K562 (cell line): ENCODE results near the gene DUSP21. TPM values are rescaled to one million over a fixed set of nuclear protein-coding genes. Genes with fewer than 3 reads are reported as not detected.

Source experiments
- CREM ChIP-seq: IDR thresholded peaks from 2 replicates; pipeline ENCODE4 v1.6.1; 2014; ENCODE audit warnings: antibody characterized with exemption, low read depth
- NRF1 ChIP-seq, 2 experiments: fragments of 450-650 bp; IDR thresholded peaks in 1 of 2; conservative IDR thresholded peaks in 1 of 2; 2 replicates each; pipeline ENCODE4 v1.6.1; 2014; ENCODE audit warnings: mild to moderate bottlenecking in 2 of 2
- PKNOX1 ChIP-seq: fragments of 450-650 bp; IDR thresholded peaks from 2 replicates; pipeline ENCODE4 v1.6.1; 2016
- POU5F1 ChIP-seq: fragments of 150-350 bp; IDR thresholded peaks from 2 replicates; pipeline ENCODE4 v1.6.1; 2014; ENCODE audit warnings: borderline replicate concordance, low read length, low read depth, mild to moderate bottlenecking; ENCODE audit not compliant: partially characterized antibody
- RFX1 ChIP-seq: fragments of 450-650 bp; IDR thresholded peaks from 2 replicates; pipeline ENCODE4 v1.6.1; 2016; ENCODE audit warnings: mild to moderate bottlenecking, moderate library complexity
- TSC22D4 ChIP-seq: fragments of 450-650 bp; IDR thresholded peaks from 2 replicates; pipeline ENCODE4 v1.6.1; 2016; ENCODE audit warnings: missing genetic modification characterization, missing biosample characterization, control low read depth
- ZNF263 ChIP-seq: sonication (generic); formaldehyde crosslinking; IDR thresholded peaks from 2 replicates; pipeline ENCODE4 v1.8.0; 2022; ENCODE audit warnings: mild to moderate bottlenecking, missing genetic modification reagents, borderline replicate concordance
- polyA plus RNA-seq, 8 experiments: library from polyadenylated mRNA; depleted of rRNA in 4 of 8; stranded (reverse) in 5 of 8; unstranded in 3 of 8; fragments of >200 nt; fragmentation: Nextera tagmentation in 2 of 8; fragmentation: Illumina TruSeq in 1 of 8; extraction: Ambion mirVana in 2 of 8; extraction: Trizol in 1 of 8; gene quantifications; 2 replicates each; pipeline versions ENCODE4 v1.2.1 to v1.2.3, GENCODE V29; 2011 to 2014; ENCODE audit warnings: inconsistent platforms in 1 of 8, missing spikeins in 1 of 8
- total RNA-seq, 7 experiments: library from RNA; depleted of rRNA in 6 of 7; stranded (reverse); fragments of >200 nt in 6 of 7; fragmentation: Illumina TruSeq in 2 of 7; extraction: Trizol in 2 of 7; gene quantifications; 2 replicates each; pipeline versions ENCODE4 v1.2.1 to v1.2.3, GENCODE V29; 2011 to 2021; ENCODE audit warnings: low replicate concordance in 1 of 7
- TF ChIP-seq, protein P1 (sequence below): fragments of 250-450 bp; sonication (Bioruptor Pico); IDR thresholded peaks from 2 replicates; pipeline ENCODE4 v1.8.0; 2021; ENCODE audit warnings: mild to moderate bottlenecking, moderate library complexity
- TF ChIP-seq, protein P2 (sequence below): sonication (generic); formaldehyde crosslinking; IDR thresholded peaks from 2 replicates; pipeline ENCODE4 v1.8.1; 2023; ENCODE audit warnings: mild to moderate bottlenecking, missing genetic modification reagents

The DUSP21 gene
- total and polyA plus RNA-seq, 9 of the 15 experiments (the other 6 are each of a cell fraction or from before 2014, with no cell fraction given) = 0.14 to 2.5 (median 1.3) TPM

GRCh38 chrX:44843753-44844152 is at the start of gene DUSP21 (continued):
- peak; percentile 34; the same call in 1 of the 2 replicates for TF ChIP-seq CREM
- no peak for TF ChIP-seq TSC22D4 (tag)
- 0 out of 4 replicates have a peak, but pooled peaks of 1 of the 2 experiments have one; percentile 13 for TF ChIP-seq NRF1 (conservative IDR thresholded peaks at IDR 0.05 in 1 of 2, IDR thresholded peaks at IDR 0.05 in 1 of 2)
- TF ChIP-seq POU5F1 = no peak
- no peak for TF ChIP-seq ZNF263 (CRISPR knock-in tag)
- TF ChIP-seq, protein P1, sequence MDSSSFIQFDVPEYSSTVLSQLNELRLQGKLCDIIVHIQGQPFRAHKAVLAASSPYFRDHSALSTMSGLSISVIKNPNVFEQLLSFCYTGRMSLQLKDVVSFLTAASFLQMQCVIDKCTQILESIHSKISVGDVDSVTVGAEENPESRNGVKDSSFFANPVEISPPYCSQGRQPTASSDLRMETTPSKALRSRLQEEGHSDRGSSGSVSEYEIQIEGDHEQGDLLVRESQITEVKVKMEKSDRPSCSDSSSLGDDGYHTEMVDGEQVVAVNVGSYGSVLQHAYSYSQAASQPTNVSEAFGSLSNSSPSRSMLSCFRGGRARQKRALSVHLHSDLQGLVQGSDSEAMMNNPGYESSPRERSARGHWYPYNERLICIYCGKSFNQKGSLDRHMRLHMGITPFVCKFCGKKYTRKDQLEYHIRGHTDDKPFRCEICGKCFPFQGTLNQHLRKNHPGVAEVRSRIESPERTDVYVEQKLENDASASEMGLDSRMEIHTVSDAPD (CRISPR knock-in tag) = no peak
- TF ChIP-seq, protein P2, sequence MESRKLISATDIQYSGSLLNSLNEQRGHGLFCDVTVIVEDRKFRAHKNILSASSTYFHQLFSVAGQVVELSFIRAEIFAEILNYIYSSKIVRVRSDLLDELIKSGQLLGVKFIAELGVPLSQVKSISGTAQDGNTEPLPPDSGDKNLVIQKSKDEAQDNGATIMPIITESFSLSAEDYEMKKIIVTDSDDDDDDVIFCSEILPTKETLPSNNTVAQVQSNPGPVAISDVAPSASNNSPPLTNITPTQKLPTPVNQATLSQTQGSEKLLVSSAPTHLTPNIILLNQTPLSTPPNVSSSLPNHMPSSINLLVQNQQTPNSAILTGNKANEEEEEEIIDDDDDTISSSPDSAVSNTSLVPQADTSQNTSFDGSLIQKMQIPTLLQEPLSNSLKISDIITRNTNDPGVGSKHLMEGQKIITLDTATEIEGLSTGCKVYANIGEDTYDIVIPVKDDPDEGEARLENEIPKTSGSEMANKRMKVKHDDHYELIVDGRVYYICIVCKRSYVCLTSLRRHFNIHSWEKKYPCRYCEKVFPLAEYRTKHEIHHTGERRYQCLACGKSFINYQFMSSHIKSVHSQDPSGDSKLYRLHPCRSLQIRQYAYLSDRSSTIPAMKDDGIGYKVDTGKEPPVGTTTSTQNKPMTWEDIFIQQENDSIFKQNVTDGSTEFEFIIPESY (CRISPR knock-in tag) = no peak
- TF ChIP-seq RFX1 = peak; percentile 93
- TF ChIP-seq PKNOX1 = peak; percentile 31
